A673 (cell line): ENCODE measurements around the gene ANO4. TPM values are rescaled to one million over a fixed set of nuclear protein-coding genes. Genes with fewer than 3 reads are reported as not detected.

Source experiments
- BruUV-seq: library from RNA; stranded (reverse); fragments of 400-500 nt; replicated peaks from 2 replicates; lab custom pipeline; 2021; lab: Mats Ljungman, UMichigan
- CTCF ChIA-PET: fragments of 300-600 bp; sonication (Branson Sonifier 250); formaldehyde crosslinking; loops from one replicate; lab custom pipeline; 2022; ENCODE audit warnings: antibody characterized with exemption; lab: Charles Lee
- POLR2A ChIA-PET: fragments of 300-600 bp; sonication (Branson Sonifier 250); formaldehyde crosslinking; loops from one replicate; lab custom pipeline; 2022; ENCODE audit warnings: antibody characterized with exemption; ENCODE audit not compliant: low non-redundant PET; lab: Charles Lee
- DNase-seq: peaks from one replicate; pipeline ENCODE4 v3.0.0-alpha.2; 2015; ENCODE audit warnings: low spot score
- H3K27ac ChIP-seq: fragments of 200-600 bp; sonication (generic); 2 replicates; pipeline ENCODE4 v1.5.1; 2016; ENCODE audit warnings: mixed run types, low read depth, mild to moderate bottlenecking, mixed read lengths, antibody characterized with exemption, low read length; ENCODE audit not compliant: poor library complexity, severe bottlenecking
- H3K27me3 ChIP-seq: fragments of 200-600 bp; sonication (generic); replicated peaks from 2 replicates; pipeline ENCODE4 v1.6.1; 2017; ENCODE audit warnings: mixed run types, low read depth, mild to moderate bottlenecking, mixed read lengths, antibody characterized with exemption, low read length; ENCODE audit not compliant: insufficient read depth, poor library complexity
- H3K36me3 ChIP-seq: fragments of 200-600 bp; sonication (generic); 2 replicates; pipeline ENCODE4 v1.6.1; 2016; ENCODE audit warnings: mixed run types, mild to moderate bottlenecking, mixed read lengths, antibody characterized with exemption, low read length; ENCODE audit not compliant: insufficient read depth, poor library complexity, severe bottlenecking
- H3K4me1 ChIP-seq: fragments of 200-600 bp; sonication (generic); 2 replicates; pipeline ENCODE4 v1.6.1; 2017; ENCODE audit warnings: mixed run types, mild to moderate bottlenecking, mixed read lengths, antibody characterized with exemption, low read length; ENCODE audit not compliant: insufficient read depth, poor library complexity, severe bottlenecking
- H3K4me3 ChIP-seq: fragments of 200-600 bp; sonication (generic); 2 replicates; pipeline ENCODE4 v1.5.1; 2016; ENCODE audit warnings: low read depth, mixed run types, mild to moderate bottlenecking, mixed read lengths, low read length; ENCODE audit not compliant: poor library complexity, severe bottlenecking
- H3K9me3 ChIP-seq: fragments of 200-600 bp; sonication (generic); 2 replicates; pipeline ENCODE4 v1.6.1; 2016; ENCODE audit warnings: mixed run types, low read depth, mild to moderate bottlenecking, mixed read lengths, antibody characterized with exemption, low read length; ENCODE audit not compliant: poor library complexity, severe bottlenecking
- CTCF ChIP-seq: fragments of 300-800, 200-600 bp; sonication (generic); conservative IDR thresholded peaks from 2 replicates; pipeline ENCODE4 v1.5.1; 2017; ENCODE audit warnings: low read depth, mild to moderate bottlenecking, antibody characterized with exemption, low read length, moderate library complexity, mixed read lengths
- EZH2 ChIP-seq: fragments of 200-600 bp; sonication (generic); IDR thresholded peaks from 2 replicates; pipeline ENCODE4 v1.6.1; 2017; ENCODE audit warnings: borderline replicate concordance, low read depth, mild to moderate bottlenecking, mixed read lengths, antibody characterized with exemption, low read length; ENCODE audit not compliant: poor library complexity, severe bottlenecking
- intact Hi-C: fragments of 100-400 bp; cut with micrococcal nuclease; formaldehyde crosslinking; loops from one replicate; pipeline ENCODE4 v1.10.0; 2022; ENCODE audit not compliant: unreplicated experiment
- total RNA-seq: library from RNA; stranded (reverse); gene quantifications from 2 replicates; pipeline ENCODE4 v1.2.3, GENCODE V29; 2021

ANO4 gene
- total RNA-seq, 1 experiment from 2014 or later, result 9.3 TPM

GRCh38 chr12:101040936-101041335 is 246.4 kb downstream of the ANO4 start:
- ChIA-PET CTCF (no interaction called here), POLR2A (no interaction called here)
- DNase-seq, result no peak
- H3K4me3 ChIP-seq, result no peak overlapping the region
- no peaks in the 10 kb centered on the region for H3K36me3 ChIP-seq
- no TSS peak for BruUV-seq
- TF ChIP-seq CTCF (no peak), EZH2 (no peak)
- intact Hi-C loops, result no loop called here
- H3K27ac ChIP-seq, result no peak overlapping the region
- H3K27me3 ChIP-seq, result no peaks in the 10 kb centered on the region
- no peaks in the 10 kb centered on the region for H3K9me3 ChIP-seq
- H3K4me1 ChIP-seq, result no peaks in the 10 kb centered on the region

- TF ChIP-seq EZH2 (no peak), CTCF (no peak)
- intact Hi-C loops, result no loop called here
Measured at GRCh38 chr12:101042211-101042610, 247.6 kb downstream of the ANO4 start.

GRCh38 chr12:101044512-101045059 is 250.0 kb downstream of the ANO4 start:
- no peak for TF ChIP-seq CTCF
- TF ChIP-seq EZH2, result no peak
- H3K9me3 ChIP-seq, result no peaks in the 10 kb centered on the region
- intact Hi-C loops, result no loop called here
- DNase-seq, result no peak
- no peak overlapping the region for H3K27ac ChIP-seq
- POLR2A ChIA-PET, result interaction anchor here (0.7 kb wide), 1 partner anchor 17 kb away, joined by 8 read pairs; no protein-coding TSS in a partner anchor
- no peaks in the 10 kb centered on the region for H3K27me3 ChIP-seq
- CTCF ChIA-PET, result no interaction called here
- H3K4me3 ChIP-seq, result no peak overlapping the region
- BruUV-seq, result no TSS peak
- H3K36me3 ChIP-seq, result no peaks in the 10 kb centered on the region
- H3K4me1 ChIP-seq, result no peaks in the 10 kb centered on the region

More at GRCh38 chr12:101042211-101042610, 247.6 kb downstream of the ANO4 start:
- Histone ChIP-seq H3K36me3 (no peaks in the 10 kb centered on the region), H3K27me3 (no peaks in the 10 kb centered on the region), H3K4me3 (no peak overlapping the region), H3K4me1 (no peaks in the 10 kb centered on the region), H3K9me3 (no peaks in the 10 kb centered on the region), H3K27ac (no peak overlapping the region)
- BruUV-seq, result no TSS peak
- CTCF ChIA-PET, result no interaction called here
- DNase-seq, result no peak
- POLR2A ChIA-PET, result no interaction called here
